Esophagus squamous epithelium (tissue), 5 donors: Measurements from ENCODE around the gene GAB2. TPM values are rescaled to one million over a fixed set of nuclear protein-coding genes. Genes with fewer than 3 reads are reported as not detected.

Source experiments
- DNase-seq: peaks from one replicate; lab custom pipeline; 2025; lab: John Stamatoyannopoulos, UW
- H3K27ac ChIP-seq, 4 donors: fragments of 200-600 bp; sonication (generic); one replicate each; pipeline ENCODE4 v1.5.1; 2016 to 2019; ENCODE audit warnings: mild to moderate bottlenecking in 1 of 4
- H3K27me3 ChIP-seq, 4 donors: fragments of 200-600 bp; sonication (generic); 1 replicate in 3 of 4; 2 replicates in 1 of 4; pipeline versions ENCODE4 v1.5.1 to v1.6.0; 2017 to 2021; ENCODE audit warnings: antibody characterized with exemption in 1 of 4
- H3K36me3 ChIP-seq, 3 donors: fragments of 200-600 bp; sonication (generic); one replicate each; pipeline ENCODE4 v1.5.1; 2016 to 2019
- H3K4me1 ChIP-seq, 3 donors: fragments of 200-600 bp; sonication (generic); one replicate each; pipeline ENCODE4 v1.5.1; 2017 to 2019
- H3K4me3 ChIP-seq, 4 donors: fragments of 200-600 bp; sonication (generic); 1 replicate in 3 of 4; 2 replicates in 1 of 4; pipeline ENCODE4 v1.5.1; 2016 to 2019; ENCODE audit warnings: mild to moderate bottlenecking in 2 of 4, moderate library complexity in 1 of 4
- H3K9me3 ChIP-seq, 3 donors: fragments of 200-600 bp; sonication (generic); one replicate each; pipeline ENCODE4 v1.5.1; 2016 to 2019
- POLR2A ChIP-seq, 4 donors: fragments of 450-650 bp; IDR thresholded peaks; one replicate each; pipeline ENCODE4 v1.6.1; 2017; ENCODE audit warnings: antibody characterized with exemption in 4 of 4, mild to moderate bottlenecking in 4 of 4, moderate library complexity in 3 of 4
- WGBS, 2 donors: methylation state at CpG; one replicate each; pipeline ENCODE4 v1.1.5; 2018; 5-methylcytosine and 5-hydroxymethylcytosine counted together
- intact Hi-C: fragments of 100-400 bp; cut with DNase I; formaldehyde crosslinking; loops from one replicate; pipeline ENCODE4 v1.15.0; 2022
- total RNA-seq, 4 donors: library from RNA; depleted of rRNA; stranded (reverse); fragments of >200 nt; gene quantifications; one replicate each; pipeline ENCODE4 v1.1.0, GENCODE V29; 2016
- TF ChIP-seq, protein P1 (sequence below), 6 experiments: fragments of 450-650 bp in 4 of 6; fragments of 200-600 bp in 2 of 6; sonication (generic) in 2 of 6; IDR thresholded peaks; one replicate each; pipeline ENCODE4 v1.5.1; 2016 to 2019; ENCODE audit warnings: antibody characterized with exemption in 6 of 6, mild to moderate bottlenecking in 4 of 6, moderate library complexity in 4 of 6
- donor health status: DM: yes; HTN: yes; CAD: no.

Gene GAB2
- total RNA-seq, 4 donors from 2014 or later = 4.6 to 23.7 (median 11.2) TPM

DNA sequence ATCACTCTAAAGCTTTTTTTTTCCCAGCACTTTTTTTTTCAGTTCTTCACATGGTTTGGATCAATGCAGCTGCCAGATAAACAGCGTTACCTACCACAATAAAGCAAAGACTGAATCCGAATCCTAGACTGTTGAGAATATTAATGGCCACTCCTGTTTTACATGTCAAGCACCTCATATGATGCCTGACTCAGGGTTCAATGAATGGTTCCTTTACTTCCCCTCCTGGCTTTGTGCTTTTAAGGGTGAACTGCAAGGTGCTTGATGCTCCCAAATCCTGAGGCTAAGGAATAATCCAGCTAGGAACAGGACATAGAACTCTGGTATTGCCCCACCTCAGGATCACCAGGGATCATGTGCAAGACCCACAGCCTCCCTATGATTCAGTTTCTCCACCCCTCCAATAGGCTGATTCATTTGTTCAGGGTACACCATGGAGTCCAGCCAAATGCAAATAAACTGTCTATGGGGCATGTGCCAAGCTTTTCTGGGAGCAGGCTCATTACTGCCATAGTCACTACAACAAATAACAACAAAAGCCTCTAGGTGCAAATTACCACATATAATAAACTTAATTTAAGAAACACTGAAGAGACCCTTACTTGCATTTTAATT lies 104.3 kb downstream of the GAB2 start:
- no peak for DNase-seq
- H3K27ac ChIP-seq = peak overlapping the region in 3 of 4 donors; percentile 35 to 54 (median 52)

DNA sequence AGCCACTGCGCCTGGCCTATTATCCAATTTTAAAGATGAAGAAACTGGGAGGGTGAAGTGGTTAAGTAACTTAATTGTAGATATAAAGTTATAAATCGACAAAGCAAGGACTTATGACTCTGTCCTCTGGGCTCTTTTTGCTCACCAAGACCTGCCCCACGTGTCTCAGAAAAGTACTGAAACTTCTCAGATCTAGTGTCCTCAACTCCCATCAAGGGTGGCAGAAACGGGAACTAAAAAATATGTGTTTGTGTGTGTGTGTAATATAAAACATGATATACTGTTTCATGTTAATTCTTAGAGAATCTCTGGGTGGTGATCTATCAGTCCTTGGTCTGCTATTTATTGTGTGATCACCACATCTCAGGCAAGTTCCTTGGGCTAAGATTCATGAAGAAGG lies 104.9 kb downstream of the GAB2 start:
- intact Hi-C loops = no loop called here
- Histone ChIP-seq H3K9me3 (no peaks in the 10 kb centered on the region), H3K4me3 (no peak overlapping the region), H3K27me3 (no peaks in the 10 kb centered on the region), H3K27ac (peak overlapping the region in 3 of 4 donors; percentile 35 to 54 (median 52)), H3K4me1 (peaks cover 10 to 44% (median 28%) of the 10 kb centered on the region in 3 donors), H3K36me3 (no peaks in the 10 kb centered on the region)
- no peak for DNase-seq
- TF ChIP-seq, protein P1, sequence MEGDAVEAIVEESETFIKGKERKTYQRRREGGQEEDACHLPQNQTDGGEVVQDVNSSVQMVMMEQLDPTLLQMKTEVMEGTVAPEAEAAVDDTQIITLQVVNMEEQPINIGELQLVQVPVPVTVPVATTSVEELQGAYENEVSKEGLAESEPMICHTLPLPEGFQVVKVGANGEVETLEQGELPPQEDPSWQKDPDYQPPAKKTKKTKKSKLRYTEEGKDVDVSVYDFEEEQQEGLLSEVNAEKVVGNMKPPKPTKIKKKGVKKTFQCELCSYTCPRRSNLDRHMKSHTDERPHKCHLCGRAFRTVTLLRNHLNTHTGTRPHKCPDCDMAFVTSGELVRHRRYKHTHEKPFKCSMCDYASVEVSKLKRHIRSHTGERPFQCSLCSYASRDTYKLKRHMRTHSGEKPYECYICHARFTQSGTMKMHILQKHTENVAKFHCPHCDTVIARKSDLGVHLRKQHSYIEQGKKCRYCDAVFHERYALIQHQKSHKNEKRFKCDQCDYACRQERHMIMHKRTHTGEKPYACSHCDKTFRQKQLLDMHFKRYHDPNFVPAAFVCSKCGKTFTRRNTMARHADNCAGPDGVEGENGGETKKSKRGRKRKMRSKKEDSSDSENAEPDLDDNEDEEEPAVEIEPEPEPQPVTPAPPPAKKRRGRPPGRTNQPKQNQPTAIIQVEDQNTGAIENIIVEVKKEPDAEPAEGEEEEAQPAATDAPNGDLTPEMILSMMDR (IDR thresholded peaks at IDR 0.05) = no peak
- no peak for TF ChIP-seq POLR2A (IDR thresholded peaks at IDR 0.05)
- 72 to 86% methylated on average over 4 of the region's 4 CpGs for WGBS, 2 donors

More for the DNA sequence above, 104.3 kb downstream of the GAB2 start:
- WGBS, 2 donors = 83 to 85% methylated on average over 2 of the region's 2 CpGs
- peaks cover 10 to 48% (median 28%) of the 10 kb centered on the region in 3 donors for H3K4me1 ChIP-seq
- no peaks in the 10 kb centered on the region for H3K36me3 ChIP-seq
- intact Hi-C loops = no loop called here
- no peaks in the 10 kb centered on the region for H3K9me3 ChIP-seq
- TF ChIP-seq POLR2A (IDR thresholded peaks at IDR 0.05) = no peak
- TF ChIP-seq, protein P1 (IDR thresholded peaks at IDR 0.05) = no peak
- H3K4me3 ChIP-seq = no peak overlapping the region
- no peaks in the 10 kb centered on the region for H3K27me3 ChIP-seq

DNA sequence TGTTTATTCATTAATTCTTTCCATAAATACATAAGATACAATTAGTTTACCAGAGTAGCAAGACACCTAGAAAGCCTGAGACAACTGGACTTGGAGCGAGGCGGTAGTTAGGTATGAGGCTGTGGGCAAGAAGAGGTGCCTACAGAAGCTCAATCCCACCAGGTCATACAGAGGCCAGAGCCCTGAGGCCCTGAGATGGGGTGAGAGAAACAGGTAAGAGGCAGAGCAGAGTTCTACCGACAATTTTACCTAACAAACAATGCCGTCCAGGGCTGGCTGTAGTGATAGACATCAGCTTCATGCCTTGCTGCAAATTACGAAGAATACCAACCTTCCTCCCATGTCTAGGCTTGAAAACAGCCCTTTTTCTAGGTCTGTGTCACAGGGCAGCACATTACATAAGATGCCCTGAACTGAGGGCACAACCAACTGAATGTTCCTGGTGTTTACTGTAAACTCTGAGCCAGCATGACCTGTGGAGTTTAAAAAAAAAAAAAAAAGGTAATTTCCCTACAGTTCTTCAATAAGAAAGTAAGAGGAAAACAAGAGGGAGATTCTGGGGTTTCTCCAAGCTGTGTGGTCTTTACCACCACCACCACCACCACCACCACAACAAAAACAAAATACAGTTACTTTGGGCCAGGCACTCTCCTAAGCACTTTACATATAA lies 105.8 kb downstream of the GAB2 start:
- TF ChIP-seq POLR2A (IDR thresholded peaks at IDR 0.05) = no peak
- TF ChIP-seq, protein P1 (IDR thresholded peaks at IDR 0.05) = no peak
- DNase-seq = no peak
- Histone ChIP-seq H3K9me3 (no peaks in the 10 kb centered on the region), H3K4me3 (no peak overlapping the region), H3K27ac (no peak overlapping the region), H3K36me3 (no peaks in the 10 kb centered on the region), H3K27me3 (no peaks in the 10 kb centered on the region), H3K4me1 (peaks cover 10 to 44% (median 28%) of the 10 kb centered on the region in 3 donors)
- intact Hi-C loops = no loop called here
- 67 to 86% methylated on average over 5 of the region's 5 CpGs for WGBS, 2 donors

DNA sequence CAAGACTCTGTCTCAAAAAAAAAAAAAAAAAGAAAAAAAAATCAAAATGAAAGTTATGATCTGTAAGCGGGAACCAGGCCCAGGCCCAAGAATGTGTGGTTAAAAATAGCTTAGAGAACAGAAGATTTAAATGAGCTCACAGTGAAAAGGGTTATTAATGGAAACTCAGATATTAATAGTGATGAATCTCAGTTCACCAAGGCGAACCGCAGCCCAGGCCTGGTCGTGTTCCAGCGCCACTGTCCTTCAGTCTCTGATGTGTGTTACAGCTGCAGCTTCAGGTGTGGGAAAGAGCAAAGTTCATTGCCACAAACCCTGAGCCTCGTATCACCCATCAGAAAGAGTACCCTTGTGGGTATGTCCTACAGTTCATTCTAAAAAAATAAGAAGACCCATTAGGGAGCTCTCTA lies 107.1 kb downstream of the GAB2 start:
- H3K9me3 ChIP-seq = no peaks in the 10 kb centered on the region
- no peak for DNase-seq
- peaks cover 10 to 48% (median 28%) of the 10 kb centered on the region in 3 donors for H3K4me1 ChIP-seq
- H3K27ac ChIP-seq = peak overlapping the region in 1 of 4 donors; percentile 31
- intact Hi-C loops = no loop called here
- no peaks in the 10 kb centered on the region for H3K27me3 ChIP-seq
- H3K4me3 ChIP-seq = no peak overlapping the region
- 39 to 58% methylated on average over 6 of the region's 6 CpGs for WGBS, 2 donors
- H3K36me3 ChIP-seq = no peaks in the 10 kb centered on the region
- TF ChIP-seq POLR2A (IDR thresholded peaks at IDR 0.05) = no peak
- TF ChIP-seq, protein P1 (IDR thresholded peaks at IDR 0.05) = no peak

DNA sequence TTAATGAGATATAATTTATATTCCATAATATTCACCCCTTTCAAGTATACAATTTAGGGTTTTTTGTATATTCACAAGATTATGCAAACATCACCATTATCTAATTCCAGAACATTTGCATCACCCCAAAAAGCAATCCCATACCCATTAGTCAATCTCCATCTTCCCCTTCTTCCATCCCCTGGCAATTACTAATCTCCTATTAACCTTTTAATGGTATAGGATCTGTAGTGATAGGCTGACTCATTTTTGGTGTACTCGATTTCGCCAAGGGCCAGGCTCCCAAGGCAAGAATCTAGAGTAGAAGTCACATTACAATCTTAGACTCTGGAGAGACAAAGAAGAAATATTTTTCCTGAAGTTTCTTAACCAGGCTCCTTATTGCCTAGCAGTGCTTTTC lies 113.4 kb downstream of the GAB2 start:
- Histone ChIP-seq H3K9me3 (no peaks in the 10 kb centered on the region), H3K4me1 (peaks cover 0 to 10% (median 0%) of the 10 kb centered on the region in 3 donors), H3K27ac (no peak overlapping the region), H3K4me3 (no peak overlapping the region), H3K36me3 (no peaks in the 10 kb centered on the region), H3K27me3 (no peaks in the 10 kb centered on the region)
- 79 to 88% methylated on average over 2 of the region's 2 CpGs for WGBS, 2 donors
- TF ChIP-seq, protein P1 (IDR thresholded peaks at IDR 0.05) = no peak
- TF ChIP-seq POLR2A (IDR thresholded peaks at IDR 0.05) = no peak
- intact Hi-C loops = no loop called here
- DNase-seq = no peak
